K562 treated with DMSO at 1 percent for 24 hours (cell line): ENCODE results near the gene PSAP. TPM values are rescaled to one million over a fixed set of nuclear protein-coding genes. Genes with fewer than 3 reads are reported as not detected.

Experiments used
- total RNA-seq: library from RNA; unstranded; fragments of 300-600 nt; gene quantifications from 2 replicates; pipeline ENCODE4 v1.2.3, GENCODE V29; 2022; ENCODE audit warnings: low read depth; ENCODE audit not compliant: insufficient read depth

Gene PSAP
- 1,515 and 1,535 TPM in 2 replicates for total RNA-seq

GRCh38 chr10:71850743-71851464 is at the start of gene PSAP:
Gene PSAP, minus strand, starts transcription at chr10:71851251. Its CDS starts 30 bp downstream, at chr10:71851221.

GRCh38 chr10:71773221-71773971 is 77.7 kb downstream of the PSAP start, which contains the start of gene VSIR:
Gene VSIR, minus strand, starts transcription at chr10:71773520. Its CDS starts 81 bp downstream, at chr10:71773439.

Other genes starting within 250 kb of the PSAP start
- 0.16 TPM in 2 replicates for gene C10orf105, start 131.5 kb downstream of the PSAP start, total RNA-seq
- gene VSIR, start 77.7 kb downstream of the PSAP start, total RNA-seq, result 44.3 and 53.2 TPM in 2 replicates
- gene CHST3, start 113.1 kb upstream of the PSAP start, total RNA-seq, result 0.28 and 0.42 TPM in 2 replicates
- gene SPOCK2, start 237.3 kb upstream of the PSAP start, total RNA-seq, result 0.98 and 1.1 TPM in 2 replicates